Amniotic epithelial cell (primary cell): ENCODE measurements around the gene ARFGAP3.
"Not testable (repeated sequence)": the region's sequence is repeated elsewhere in the genome, so short reads cannot be mapped to it uniquely, and the experiment has no call there.

Experiments
- DNase-seq: peaks from one replicate; pipeline ENCODE4 v3.0.0-alpha.2; 2010; ENCODE audit warnings: low read depth

The ARFGAP3 gene

DNA sequence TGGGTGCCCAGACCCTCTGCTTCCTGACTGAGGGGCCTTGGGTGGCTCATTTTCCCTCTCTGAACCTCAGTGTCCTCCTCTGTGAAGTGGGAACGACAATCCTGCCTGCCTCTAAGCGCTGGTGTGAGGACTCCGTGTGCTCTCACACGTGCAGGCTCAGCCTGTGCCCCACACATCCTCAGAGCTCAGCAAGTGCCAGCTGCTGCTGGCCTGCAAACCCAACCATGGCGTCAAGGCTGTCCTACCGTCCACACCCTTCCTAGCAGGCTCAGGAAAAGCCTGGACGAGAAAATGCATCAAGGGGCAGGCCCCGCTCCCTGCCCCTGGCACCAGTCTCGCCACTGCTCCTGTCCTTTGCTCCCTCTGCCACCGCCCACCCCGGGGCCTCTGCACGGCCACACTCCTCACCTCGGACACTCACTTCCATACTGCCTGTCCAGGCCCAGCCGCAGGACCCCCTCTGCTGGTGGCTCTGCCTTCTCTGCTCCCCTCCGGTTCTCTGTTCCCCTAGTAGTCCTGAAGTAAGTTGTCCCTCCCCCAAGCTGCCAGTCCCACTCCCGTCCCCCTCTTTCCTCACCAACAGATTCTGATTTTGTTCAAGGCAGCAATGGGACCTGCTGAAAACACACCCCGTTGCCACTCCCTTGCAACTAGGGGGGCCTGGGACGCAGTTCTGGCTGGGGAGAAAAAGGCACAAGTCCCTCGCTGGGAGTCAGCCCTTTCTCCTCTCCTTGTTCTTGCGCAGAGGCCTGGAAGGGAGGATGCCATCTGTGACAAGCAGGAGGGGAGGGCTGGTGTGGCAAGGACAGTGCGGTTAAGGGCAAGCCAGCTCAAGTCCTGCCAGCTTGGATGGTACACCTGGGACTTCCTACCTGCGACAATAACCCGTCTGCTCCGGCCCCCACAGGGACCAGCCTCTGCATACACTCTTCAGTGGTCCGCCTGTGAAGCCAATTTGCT lies 62.2 kb downstream of the ARFGAP3 start:
- no peak for DNase-seq

- DNase-seq, result no peak
Observed at GRCh38 chr22:42793848-42794405, 63.1 kb downstream of the ARFGAP3 start.

GRCh38 chr22:42792909-42793847 lies 63.9 kb downstream of the ARFGAP3 start:
- DNase-seq, result no peak

DNA sequence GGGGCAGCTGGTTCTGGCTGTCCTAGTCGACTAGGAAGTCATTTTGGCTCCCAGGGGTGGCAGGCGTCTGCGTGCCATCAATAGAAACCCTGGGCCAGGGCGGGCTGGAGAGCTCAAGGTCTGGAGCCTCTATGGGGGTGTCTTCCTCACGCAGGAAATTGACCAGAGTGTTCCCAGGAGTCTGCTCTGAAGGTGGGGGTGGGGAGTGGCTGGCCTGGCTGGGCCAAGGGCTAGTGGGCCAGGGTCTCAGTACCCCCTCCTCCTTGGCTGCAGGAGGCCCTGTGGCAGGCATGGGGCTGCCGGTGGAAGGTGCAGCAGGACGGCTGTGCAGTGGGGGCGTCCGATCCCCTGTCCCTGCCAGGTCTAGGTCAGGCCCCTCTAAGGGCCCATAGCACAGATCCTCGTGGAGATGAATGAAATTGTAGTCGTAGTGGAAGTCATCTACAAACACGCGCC lies 64.6 kb downstream of the ARFGAP3 start:
- no peak for DNase-seq

DNA sequence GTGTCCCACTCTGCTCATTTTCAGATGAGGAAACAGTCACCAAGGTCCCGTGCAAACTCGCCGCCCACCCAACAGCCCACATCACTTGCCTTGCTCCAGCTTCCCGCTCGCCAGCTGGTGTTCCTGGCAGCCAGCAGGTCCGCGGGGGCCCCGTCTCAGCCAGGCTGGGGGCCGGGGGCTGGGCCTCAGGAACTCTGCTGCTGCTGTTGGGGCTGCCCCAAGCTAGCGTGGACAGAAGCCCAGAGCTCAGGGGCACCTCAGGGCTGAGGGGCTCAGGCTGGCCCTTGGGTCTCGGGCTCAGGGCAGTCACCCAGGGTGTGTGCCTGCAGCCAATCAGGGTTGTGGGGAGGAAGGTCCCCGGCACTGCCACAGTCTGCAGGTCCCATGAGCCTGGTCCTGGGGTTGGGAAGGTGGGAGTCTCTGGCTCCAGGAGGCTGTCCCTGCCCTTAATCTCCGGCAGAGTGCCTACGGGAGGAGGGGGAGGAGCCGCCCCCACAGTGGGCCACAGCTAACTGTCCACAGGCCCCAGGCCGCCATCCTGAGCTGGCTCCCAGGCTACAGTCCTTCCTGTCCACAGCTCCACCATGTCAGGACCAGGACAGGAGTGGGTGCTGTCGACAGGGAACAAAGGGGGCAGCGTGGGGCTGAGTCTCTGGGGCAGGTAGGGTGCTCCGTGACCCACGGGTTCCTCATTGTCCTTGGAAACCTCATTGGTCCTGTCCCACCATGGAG lies 65.2 kb downstream of the ARFGAP3 start:
- no peak for DNase-seq

DNA sequence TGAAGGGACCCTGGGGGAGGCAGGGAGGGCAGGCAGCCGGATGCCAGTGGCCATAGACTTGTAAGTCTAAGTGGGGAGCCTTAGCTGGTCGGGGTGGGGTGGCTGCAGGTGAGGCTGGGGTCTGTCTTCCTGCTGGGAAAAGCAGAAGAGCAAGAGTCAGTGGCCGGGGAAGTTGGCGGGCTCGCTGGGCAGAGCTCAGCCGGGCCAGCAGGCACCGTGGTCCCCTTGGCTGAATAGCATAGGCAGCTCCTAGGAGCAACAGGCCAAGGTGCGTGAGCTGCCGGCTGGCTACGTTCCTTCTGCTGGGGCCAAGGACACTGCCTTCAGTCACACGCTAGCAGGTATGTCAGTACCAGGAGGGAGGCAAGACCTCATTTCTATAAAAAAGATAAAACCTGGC lies 68.6 kb downstream of the ARFGAP3 start:
- DNase-seq, result no peak

GRCh38 chr22:42788021-42788420 lies 69.1 kb downstream of the ARFGAP3 start:
- DNase-seq, result no peak

DNA sequence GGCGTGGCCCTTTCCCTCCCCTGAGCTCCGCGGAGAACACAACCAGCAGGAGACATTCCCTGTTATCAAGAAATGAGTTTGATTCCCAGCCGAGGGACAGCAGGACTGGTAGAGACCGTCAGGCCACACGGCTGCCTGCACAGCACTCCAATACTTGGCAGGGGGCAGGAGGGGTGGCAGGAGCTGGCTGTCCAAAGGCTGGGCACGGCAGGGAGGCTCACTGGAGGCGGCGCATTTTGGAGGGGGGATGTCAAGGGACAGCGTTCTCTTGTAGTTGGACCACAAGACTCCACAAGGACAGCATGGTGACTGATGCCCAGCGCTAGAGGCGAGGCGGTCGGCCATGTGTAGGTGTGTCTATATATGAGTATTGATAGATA lies 69.7 kb downstream of the ARFGAP3 start:
- no peak for DNase-seq

- DNase-seq, result no peak
Observed at GRCh38 chr22:42786606-42787356, 70.3 kb downstream of the ARFGAP3 start.

DNA sequence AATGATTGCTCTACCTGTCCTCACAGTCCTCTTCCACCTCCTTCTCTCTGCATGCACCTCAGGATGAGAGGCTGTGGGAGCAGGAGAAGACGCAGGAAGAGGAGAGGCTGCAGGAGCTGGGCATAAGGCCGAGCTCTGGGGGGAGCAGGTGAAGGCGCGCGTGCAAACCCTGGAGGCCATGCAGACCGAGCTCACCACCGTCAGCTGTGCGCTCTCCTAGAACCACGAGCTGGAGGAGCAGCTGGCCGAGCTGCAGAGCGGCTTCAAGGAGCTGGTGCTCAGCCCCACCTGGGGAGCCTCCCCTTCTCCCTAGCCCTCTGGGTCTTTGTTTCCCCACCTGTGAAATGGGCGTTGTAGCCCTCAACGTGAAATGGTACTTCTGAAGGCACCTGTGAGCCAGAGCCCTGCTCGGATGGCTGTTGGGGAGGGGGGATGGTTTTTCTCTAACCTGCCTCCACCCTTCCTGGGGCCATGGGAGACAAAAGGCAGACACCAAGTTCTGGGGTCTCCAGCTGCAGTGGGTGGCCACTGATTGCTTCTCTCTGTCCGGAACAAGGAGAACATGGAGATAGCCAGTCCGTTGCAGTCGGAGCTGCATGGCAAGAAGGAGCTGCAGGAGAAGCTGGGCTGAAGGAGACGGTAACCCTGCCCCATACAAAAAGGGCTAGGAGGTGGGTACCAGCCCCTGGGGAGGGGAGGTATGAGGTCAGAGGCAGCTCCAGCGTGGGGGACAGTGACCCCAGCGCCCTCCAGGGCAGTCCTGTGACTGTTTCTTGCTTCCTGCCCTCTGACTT lies 71.2 kb downstream of the ARFGAP3 start:
- DNase-seq, result no peak

GRCh38 chr22:42782306-42782705 lies 74.8 kb downstream of the ARFGAP3 start:
- DNase-seq, result not testable (repeated sequence)

- DNase-seq, result peak; percentile 95
Observed at GRCh38 chr22:42780070-42780540, 77.0 kb downstream of the ARFGAP3 start.

DNA sequence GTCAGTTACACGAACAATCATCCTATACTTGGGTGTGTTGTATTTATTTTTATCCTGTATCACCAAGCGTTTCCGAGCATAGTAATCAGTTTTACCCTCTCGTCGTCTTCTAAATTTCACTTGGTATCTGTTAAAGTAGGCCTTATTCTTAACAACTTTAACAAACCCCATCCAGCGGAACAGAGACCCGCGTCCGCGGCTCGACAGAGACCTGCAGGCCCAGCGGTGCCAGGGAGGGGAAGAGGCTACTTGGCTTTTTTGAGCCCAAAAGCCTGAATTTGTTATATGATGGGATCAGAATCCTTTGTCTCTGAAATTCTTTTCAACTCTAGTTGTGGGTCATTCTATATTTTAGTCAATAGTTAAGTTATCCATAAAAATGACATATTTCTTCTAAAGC lies 79.9 kb downstream of the ARFGAP3 start:
- no peak for DNase-seq

DNA sequence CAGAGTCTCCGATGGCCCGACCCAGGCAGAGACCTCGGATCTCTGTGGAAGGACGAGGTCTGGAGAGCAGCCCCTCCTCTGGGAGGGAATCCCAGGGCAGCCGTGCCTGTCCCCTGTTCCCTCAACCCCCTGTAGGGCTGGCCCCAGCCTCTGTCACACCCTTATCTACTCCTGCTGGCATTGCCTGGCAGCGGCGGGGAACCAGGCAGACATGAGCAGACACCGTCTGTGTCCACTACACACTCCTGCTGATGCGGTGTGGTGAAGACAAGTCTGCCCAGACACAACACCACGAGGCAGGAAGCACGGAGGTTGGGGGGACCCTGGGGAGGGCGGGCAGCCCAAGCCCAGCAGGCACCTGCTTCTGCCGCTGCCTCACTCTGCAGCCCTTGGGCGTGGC lies 83.9 kb downstream of the ARFGAP3 start:
- DNase-seq, result no peak

GRCh38 chr22:42772647-42773046 lies 84.4 kb downstream of the ARFGAP3 start:
- no peak for DNase-seq

GRCh38 chr22:42770941-42771647 lies 86.0 kb downstream of the ARFGAP3 start:
- DNase-seq, result no peak

DNA sequence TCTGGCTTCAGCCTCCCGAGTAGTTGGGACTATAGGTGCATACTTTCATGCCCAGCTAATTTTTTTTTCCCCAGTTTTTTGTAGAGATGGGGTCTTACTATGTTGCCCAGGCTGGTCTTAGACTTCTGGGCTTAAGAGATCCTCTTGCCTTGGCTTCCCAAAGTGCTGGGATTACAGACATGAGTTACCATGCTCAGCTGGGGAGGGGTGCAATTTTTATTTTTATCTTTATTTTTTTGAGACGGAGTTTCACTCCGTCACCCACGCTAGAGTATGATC lies 86.7 kb downstream of the ARFGAP3 start:
- DNase-seq, result no peak

DNA sequence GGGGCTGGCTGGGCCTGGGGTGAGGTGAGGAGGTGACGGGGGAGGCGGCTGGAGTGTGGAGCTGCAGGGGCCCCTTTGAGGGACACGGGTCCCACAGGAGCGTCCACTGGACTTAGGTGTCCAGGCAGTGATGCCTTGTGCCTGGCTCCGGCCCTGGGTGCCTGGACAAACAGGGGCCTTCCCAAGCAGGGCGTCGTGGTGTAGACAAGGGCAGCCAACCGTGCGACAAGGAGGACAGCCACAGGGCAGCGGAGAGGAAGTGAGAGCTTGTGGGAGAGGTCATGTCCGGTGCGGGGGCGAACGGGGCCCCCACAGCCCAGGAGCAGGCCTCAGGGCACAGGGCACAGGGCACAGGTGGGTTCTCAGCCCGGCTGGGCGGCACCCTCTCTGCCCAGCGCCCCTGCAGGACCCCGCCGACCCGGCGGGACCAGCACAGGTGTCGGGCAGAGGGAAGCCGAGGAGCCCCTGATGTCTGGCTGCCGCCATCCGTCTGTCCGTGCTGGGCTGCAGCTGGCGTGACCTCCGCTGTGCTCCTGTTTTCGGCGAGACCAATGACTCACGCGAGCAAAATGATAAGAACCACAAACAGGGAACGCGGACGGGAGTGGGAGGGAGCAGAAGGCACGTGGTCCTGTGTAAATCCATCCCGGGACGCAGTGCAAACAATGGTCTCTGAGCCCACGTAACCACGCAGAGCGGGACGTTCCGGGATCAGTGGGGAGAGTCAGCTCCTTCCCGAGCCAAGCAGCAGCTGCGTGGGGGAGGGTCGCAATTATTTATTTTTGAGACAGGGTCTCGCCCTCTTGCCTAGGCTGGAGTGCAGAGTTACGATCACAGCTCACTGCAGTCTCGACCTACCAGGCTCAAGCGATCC lies 87.3 kb downstream of the ARFGAP3 start:
- DNase-seq, result peak; percentile 96

- DNase-seq, result no peak
Observed at GRCh38 chr22:42769238-42769573, 87.9 kb downstream of the ARFGAP3 start.
